HG02763 (cell line): ENCODE measurements around the gene NETO1.

ENCODE experiments used
- ATAC-seq: cut with Tn5 transposase; IDR thresholded peaks from one replicate; pipeline ENCODE4 v1.9.1; 2021; ENCODE audit warnings: mild to moderate bottlenecking, moderate library complexity; ENCODE audit not compliant: unreplicated experiment

The NETO1 gene

GRCh38 chr18:72846736-72847533, 20.9 kb downstream of the NETO1 start:
- no peak for ATAC-seq

DNA sequence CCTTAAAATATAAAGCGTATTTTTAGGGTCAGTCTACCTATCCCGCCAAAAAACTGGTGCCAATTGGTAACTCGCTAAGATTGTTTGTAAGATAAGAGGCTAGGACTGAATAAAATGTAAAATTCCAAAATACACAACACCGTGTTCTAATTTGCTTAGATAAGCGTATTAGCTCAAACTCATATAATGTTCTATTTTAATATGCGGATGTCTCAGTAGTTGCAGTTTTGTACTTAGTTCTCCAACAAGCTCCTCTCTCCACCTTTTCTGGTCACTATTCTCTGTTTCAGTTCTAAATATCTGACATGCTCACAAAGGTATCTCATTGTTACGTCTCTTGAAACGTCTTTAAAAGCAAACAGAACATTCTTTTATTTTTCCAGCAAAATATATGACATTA, 24.0 kb downstream of the NETO1 start:
- no peak for ATAC-seq

DNA sequence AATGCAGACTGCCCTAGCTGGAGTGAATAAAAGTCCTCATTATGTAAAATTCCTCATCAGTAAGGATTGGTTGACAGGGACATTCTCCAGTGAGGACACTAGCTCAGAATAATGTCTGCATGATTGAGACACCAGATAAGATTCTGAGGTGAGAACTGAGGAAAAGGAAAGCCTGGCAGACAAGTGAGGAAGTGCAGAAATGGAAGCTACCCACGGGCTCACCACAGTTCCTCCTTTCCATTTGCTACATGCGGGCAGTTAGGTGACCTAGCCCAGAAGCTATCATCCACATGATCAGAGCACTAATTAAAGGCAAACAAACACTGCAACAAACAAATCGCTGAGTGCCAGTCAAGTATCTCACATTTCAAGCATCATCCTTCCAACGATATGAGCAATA, 27.7 kb downstream of the NETO1 start:
- no peak for ATAC-seq

- no peak for ATAC-seq
These were observed 33.1 kb downstream of the NETO1 start for GRCh38 chr18:72834731-72835130.

GRCh38 chr18:72833471-72833870, 34.3 kb downstream of the NETO1 start:
- no peak for ATAC-seq

- no peak for ATAC-seq
These were observed 37.7 kb downstream of the NETO1 start for GRCh38 chr18:72830109-72830508.

- ATAC-seq: no peak
These were observed 39.2 kb downstream of the NETO1 start for GRCh38 chr18:72828601-72829000.

DNA sequence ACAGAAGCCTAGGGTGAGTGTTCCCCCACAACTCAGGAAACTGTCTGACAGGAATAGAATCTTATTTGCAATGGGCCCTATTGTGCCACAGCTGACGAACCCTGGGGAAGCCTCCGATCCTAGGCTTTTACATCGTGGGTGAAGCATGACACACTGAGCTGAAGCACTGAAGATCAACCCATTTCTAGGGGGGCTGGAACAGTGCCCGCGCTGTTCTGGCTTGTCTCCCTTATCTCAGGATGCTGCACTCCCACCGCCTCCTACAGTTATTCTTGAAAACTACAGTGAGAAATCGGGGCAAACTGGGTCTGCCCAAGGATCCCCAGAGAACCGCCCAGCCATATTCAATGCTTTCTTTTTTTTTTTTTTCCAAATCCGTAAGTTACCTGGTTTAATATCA, 41.1 kb downstream of the NETO1 start:
- no peak for ATAC-seq

DNA sequence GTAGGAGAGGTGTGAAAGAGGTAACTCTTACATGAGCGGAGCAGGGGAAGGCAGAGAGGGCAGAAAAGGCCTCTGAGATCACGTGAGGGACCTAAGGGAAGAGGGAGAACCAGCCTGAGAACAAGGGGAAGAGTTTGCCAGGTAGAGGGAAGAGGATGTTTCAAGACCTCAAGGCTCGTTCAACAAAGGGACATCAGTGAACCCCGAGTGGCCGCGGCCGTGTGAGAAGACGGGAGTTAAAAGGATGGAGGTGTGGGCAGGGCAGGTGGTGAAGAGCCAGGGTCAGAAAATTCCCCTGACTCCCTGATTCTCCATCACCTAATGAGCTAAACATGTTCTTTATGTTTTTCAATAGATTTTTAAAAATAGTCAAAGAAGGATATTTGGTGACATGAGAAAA, 44.4 kb downstream of the NETO1 start:
- ATAC-seq: no peak

- ATAC-seq: no peak
These were observed 45.6 kb downstream of the NETO1 start for GRCh38 chr18:72822202-72822601.

DNA sequence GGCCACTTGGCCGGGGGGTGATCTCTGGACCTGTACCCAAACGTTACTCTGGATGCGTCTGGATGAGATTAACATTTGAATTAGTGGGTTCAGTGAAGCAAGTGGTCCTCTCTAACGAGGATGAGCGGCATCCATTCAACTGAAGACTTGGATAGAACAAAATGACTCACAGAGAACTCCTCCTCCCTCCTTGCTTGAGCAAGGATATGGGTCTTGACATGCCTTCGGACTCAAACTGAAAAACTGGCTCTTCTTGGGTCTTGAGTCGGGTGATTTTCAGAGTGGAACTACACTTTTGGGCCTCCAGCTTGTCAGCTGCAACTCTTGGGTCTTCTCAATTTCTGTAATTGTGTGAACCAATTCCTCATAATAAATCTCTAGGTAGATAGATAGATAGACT, 47.2 kb downstream of the NETO1 start:
- ATAC-seq: no peak

- ATAC-seq: no peak
These were observed 48.7 kb downstream of the NETO1 start for GRCh38 chr18:72819050-72819449.

- peak; percentile 77 for ATAC-seq
These were observed 56.7 kb downstream of the NETO1 start for GRCh38 chr18:72811047-72811446.

DNA sequence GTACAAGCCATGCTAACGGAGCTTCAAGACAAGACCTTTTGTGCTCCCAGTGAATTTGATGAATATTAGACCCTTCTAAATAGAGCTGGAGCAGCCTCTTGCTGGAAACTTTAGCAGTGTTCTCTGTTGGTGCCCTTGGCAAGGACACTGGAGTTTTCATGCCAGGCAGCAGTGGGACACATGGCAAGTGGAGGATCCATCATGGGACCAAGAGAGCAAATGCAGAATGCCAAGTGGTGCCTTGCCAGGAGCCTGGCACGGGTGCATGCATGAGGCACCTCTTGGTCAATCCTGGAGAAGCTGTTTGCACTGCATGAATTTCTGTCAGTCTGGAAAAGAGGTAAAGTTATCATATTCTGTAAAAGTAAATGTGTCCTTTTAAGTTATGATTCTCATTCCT, 59.1 kb downstream of the NETO1 start:
- ATAC-seq: no peak

GRCh38 chr18:72799106-72799505, 68.7 kb downstream of the NETO1 start:
- no peak for ATAC-seq

- ATAC-seq: no peak
These were observed 84.3 kb downstream of the NETO1 start for GRCh38 chr18:72783530-72783929.

GRCh38 chr18:72774914-72775313, 92.9 kb downstream of the NETO1 start:
- no peak for ATAC-seq

GRCh38 chr18:72772916-72773315, 94.9 kb downstream of the NETO1 start:
- no peak for ATAC-seq

DNA sequence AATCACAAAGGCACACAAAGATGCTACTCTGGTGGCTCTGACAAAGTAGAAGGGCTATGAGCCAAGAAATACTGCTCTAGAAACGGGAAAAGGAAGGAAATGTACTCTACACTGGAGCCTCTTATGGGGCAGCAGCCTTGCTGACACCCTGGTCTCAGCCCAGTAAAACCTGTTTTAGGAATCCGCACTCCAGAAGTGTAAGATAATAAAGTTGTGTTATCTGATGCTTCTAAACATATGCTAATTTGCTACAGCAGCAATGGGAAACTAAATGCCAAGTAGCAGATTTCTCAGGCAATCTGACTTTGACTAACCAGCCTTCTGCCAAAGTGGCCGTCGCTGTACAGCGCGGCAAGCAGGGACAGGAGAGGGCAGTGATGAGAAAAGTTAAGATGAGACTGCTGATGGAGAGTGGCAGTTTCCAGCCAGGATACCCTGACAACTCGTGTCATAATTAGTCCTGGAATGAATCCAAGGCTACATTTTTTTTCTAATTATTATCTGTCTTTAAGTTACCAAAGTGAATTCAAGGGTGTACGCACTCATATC, 99.0 kb downstream of the NETO1 start:
- ATAC-seq: no peak

DNA sequence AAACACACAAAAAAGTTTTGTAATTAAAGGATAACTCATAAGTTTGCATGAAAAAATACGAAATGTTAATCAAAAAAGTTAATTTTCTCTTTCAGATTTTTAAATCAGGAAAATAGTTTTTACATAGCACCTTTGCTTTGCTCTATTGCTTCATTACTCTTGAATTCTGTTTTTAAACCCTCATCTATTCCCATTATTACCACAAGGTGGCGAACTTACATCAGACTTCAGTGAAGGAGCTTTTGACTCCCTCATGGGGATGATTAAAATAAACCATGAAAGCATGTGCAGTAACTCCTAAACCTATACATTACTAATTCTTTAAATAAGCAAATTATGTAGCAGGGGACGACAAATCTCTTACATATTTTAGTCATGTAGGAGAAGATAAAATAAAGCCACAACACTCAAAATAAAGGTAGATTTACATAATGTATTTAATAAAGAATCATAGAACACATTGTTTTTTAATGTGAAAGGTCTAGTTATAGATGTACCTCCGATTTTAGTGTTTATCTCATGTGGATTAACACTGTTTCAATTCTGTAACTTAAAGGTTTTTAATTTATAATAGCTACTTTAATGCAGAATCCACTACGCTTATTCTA, 105.2 kb downstream of the NETO1 start:
- ATAC-seq: no peak

DNA sequence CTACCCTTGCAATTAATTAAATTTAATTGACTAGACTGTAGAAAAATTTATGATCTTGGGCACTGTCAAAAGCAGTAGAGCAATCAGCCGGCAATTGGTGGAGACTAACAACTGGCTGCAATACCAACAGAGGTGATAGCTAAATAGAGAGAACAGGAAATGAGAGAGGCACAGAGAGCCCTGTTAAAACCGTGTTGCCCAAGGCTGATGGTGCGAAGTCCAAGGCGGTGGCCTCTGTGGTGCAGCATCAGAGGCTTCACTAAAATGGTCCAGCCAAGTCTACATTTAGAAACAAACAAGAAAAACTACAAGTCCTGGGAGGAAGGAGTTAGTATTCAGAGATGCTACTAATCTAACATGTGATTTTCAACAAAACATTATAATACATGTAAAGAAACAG, 115.6 kb downstream of the NETO1 start:
- ATAC-seq: no peak

DNA sequence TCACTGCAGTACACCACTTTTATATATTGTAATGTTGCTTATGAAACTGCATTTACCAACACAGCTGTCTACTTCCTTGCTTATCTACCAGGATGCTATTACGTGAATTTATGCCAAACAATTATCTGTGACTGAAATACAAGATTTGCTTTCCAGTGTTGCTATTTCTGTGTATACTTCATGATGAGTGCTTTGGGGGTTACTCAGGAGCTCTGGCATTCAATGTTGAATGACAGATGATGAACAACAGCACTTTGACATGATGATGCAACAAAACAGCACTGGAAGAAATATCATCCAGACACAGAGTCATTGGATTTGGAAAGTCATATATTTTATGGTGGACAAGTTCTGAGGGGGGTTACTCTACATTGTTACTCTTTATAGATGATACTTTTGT, 125.8 kb downstream of the NETO1 start:
- no peak for ATAC-seq
